Esophagus muscularis mucosa (tissue), 4 donors: ENCODE data around the gene MXRA7. TPM values are rescaled to one million over a fixed set of nuclear protein-coding genes. Genes with fewer than 3 reads are reported as not detected.
"Not testable (repeated sequence)": the region's sequence is repeated elsewhere in the genome, so short reads cannot be mapped to it uniquely, and the experiment has no call there.

Experiments
- DNase-seq: peaks from one replicate; pipeline ENCODE4 v3.0.0-alpha.2; 2017; ENCODE audit errors: extremely low spot score
- H3K27ac ChIP-seq, 4 donors: fragments of 200-600 bp; sonication (generic); replicated peaks in 1 of 4; 1 replicate in 3 of 4; 2 replicates in 1 of 4; pipeline ENCODE4 v1.5.1; 2016 to 2019; ENCODE audit warnings: mild to moderate bottlenecking in 1 of 4
- H3K27me3 ChIP-seq, 4 donors: fragments of 200-600 bp; sonication (generic); one replicate each; pipeline versions ENCODE4 v1.5.1 to v1.6.0; 2016 to 2019
- H3K36me3 ChIP-seq, 4 donors: fragments of 200-600 bp; sonication (generic); one replicate each; pipeline ENCODE4 v1.5.1; 2016 to 2019
- H3K4me1 ChIP-seq, 4 donors: fragments of 200-600 bp; sonication (generic); one replicate each; pipeline ENCODE4 v1.5.1; 2016 to 2019
- H3K4me3 ChIP-seq, 4 donors: fragments of 200-600 bp; sonication (generic); 1 replicate in 2 of 4; 2 replicates in 2 of 4; pipeline ENCODE4 v1.5.1; 2016 to 2019; ENCODE audit warnings: mild to moderate bottlenecking in 4 of 4, moderate library complexity in 1 of 4
- H3K9me3 ChIP-seq, 4 donors: fragments of 200-600 bp; sonication (generic); 1 replicate in 3 of 4; 2 replicates in 1 of 4; pipeline ENCODE4 v1.5.1; 2016 to 2019
- EP300 ChIP-seq: sonication (generic); formaldehyde crosslinking; IDR thresholded peaks from one replicate; pipeline ENCODE4 v1.6.1; 2017; ENCODE audit warnings: antibody characterized with exemption
- POLR2A ChIP-seq: fragments of 450-650 bp; IDR thresholded peaks from one replicate; pipeline ENCODE4 v1.6.1; 2017; ENCODE audit warnings: antibody characterized with exemption, moderate library complexity, mild to moderate bottlenecking, low read depth
- POLR2AphosphoS5 ChIP-seq, 2 donors: sonication (generic); formaldehyde crosslinking; IDR thresholded peaks; one replicate each; pipeline ENCODE4 v1.6.1; 2017; ENCODE audit warnings: antibody characterized with exemption in 2 of 2
- WGBS: methylation state at CpG from one replicate; pipeline ENCODE4 v1.1.5; 2018; 5-methylcytosine and 5-hydroxymethylcytosine counted together
- intact Hi-C: fragments of 100-400 bp; cut with DNase I; formaldehyde crosslinking; loops from one replicate; pipeline ENCODE4 v1.15.1; 2023
- total RNA-seq, 4 donors: library from RNA; depleted of rRNA; stranded (reverse); fragments of >200 nt; gene quantifications; one replicate each; pipeline versions ENCODE4 v1.1.0 to v1.2.1, GENCODE V29; 2016
- TF ChIP-seq, protein P1 (sequence below), 3 experiments: fragments of 200-600 bp in 2 of 3; fragments of 450-650 bp in 1 of 3; sonication (generic) in 2 of 3; IDR thresholded peaks; one replicate each; pipeline ENCODE4 v1.5.1; 2017 to 2019; ENCODE audit warnings: antibody characterized with exemption in 3 of 3, mild to moderate bottlenecking in 2 of 3, moderate library complexity in 1 of 3

The MXRA7 gene
- total RNA-seq, 4 donors from 2014 or later = 405 to 422 (median 411) TPM

DNA sequence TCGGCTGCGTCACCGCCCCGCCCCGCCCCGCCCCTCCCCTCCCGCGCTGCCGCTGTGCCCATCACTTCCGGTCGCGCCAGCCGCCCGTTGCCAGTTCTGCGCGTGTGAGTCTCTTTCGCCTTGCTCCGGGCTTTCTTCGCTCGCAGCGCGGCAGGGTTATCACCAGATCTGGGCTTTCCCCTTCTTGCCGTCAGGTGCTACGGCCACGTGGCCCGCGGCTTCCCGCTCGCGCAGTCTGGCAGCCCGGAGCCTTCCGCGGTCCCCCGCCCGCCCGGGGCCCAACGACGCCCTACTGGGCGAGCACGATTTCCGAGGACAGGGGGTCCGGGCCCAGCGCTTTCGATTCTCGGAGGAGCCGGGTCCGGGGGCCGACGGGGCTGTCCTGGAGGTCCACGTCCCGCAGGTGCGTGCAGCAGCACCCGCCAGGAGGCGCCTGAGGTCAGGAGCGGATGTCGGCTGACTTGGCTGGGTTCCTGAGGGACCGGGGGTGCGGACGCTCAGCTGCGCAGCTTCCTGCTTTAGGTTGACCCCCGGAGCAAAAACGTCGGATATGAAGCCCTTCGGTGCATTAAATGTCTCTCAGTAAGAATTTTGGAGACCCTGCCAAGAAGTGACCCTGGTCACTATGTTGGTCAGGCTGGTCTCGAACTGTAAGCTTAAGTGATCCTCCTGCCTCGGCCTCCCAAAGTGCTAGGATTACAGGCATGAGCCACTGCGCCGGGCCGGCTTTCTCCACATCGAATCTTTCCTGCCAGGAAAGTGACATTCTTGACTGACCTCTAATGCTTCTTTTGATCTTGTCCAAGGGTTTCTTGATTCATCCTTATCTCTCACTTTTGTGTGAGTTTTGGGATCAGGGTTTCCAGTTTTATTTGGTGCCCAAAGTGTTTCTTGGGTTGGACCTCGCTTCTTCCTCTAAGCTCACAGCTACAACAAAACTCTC lies 16.3 kb upstream of the MXRA7 start, which contains the start of gene METTL23:
Gene METTL23 (plus strand): TSS at position 64 of the 943 bp plus-strand sequence. CDS start 2,872 bp downstream, outside the sequence.
- no peak for TF ChIP-seq EP300
- peak; percentile 80 to 93 for TF ChIP-seq POLR2AphosphoS5 (IDR thresholded peaks at IDR 0.05)
- peak; percentile 76 for TF ChIP-seq POLR2A
- TF ChIP-seq, protein P1, sequence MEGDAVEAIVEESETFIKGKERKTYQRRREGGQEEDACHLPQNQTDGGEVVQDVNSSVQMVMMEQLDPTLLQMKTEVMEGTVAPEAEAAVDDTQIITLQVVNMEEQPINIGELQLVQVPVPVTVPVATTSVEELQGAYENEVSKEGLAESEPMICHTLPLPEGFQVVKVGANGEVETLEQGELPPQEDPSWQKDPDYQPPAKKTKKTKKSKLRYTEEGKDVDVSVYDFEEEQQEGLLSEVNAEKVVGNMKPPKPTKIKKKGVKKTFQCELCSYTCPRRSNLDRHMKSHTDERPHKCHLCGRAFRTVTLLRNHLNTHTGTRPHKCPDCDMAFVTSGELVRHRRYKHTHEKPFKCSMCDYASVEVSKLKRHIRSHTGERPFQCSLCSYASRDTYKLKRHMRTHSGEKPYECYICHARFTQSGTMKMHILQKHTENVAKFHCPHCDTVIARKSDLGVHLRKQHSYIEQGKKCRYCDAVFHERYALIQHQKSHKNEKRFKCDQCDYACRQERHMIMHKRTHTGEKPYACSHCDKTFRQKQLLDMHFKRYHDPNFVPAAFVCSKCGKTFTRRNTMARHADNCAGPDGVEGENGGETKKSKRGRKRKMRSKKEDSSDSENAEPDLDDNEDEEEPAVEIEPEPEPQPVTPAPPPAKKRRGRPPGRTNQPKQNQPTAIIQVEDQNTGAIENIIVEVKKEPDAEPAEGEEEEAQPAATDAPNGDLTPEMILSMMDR (IDR thresholded peaks at IDR 0.05) = peak; percentile 72 to 83 (median 78)
- Histone ChIP-seq H3K27ac (peak within 1 kb of the TSS; percentile 98 to 100 (median 100)), H3K36me3 (peaks cover 28 to 55% (median 45%) of the 10 kb centered on the region in 4 donors), H3K4me1 (peaks cover 58 to 84% (median 82%) of the 10 kb centered on the region in 4 donors), H3K9me3 (no peaks in the 10 kb centered on the region), H3K27me3 (no peaks in the 10 kb centered on the region), H3K4me3 (peak within 1 kb of the TSS; percentile 76 to 95 (median 82))
- intact Hi-C loops = no loop called here
- 2% methylated on average over 37 of the region's 71 CpGs for WGBS
- DNase-seq = peak; percentile 94

DNA sequence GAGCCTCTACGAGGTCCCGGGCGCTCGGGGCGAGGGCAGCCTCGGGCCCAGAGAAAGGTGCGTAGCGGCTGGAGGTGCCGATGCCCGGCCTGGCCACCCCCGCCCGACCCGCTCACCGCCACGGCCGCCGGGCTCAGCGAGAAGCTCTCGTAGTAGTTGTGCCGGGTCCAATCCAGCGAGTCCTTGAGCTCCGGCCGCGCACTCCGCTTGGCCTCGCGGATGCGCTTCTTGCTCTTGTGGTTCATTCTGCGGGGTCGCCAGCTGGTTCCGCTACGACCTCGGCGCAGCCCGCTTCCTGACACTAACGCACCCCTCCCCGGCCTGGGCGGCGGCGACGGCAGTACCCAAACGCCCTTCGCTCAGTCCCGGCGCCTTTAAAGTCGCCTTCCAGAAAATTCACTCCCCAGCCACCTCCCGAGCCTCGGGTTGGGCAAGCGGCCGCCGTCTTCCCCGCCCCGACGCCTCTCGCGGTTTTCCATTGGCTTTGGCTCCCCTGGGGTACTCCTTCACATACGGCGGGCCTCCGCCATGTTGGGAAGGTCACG lies 15.5 kb upstream of the MXRA7 start, which contains the start of gene JMJD6:
Gene JMJD6 (minus strand): TSS at position 376 of the 545 bp plus-strand sequence. CDS start 131 bp downstream, at position 245.
- H3K4me1 ChIP-seq = peaks cover 56 to 84% (median 82%) of the 10 kb centered on the region in 4 donors

DNA sequence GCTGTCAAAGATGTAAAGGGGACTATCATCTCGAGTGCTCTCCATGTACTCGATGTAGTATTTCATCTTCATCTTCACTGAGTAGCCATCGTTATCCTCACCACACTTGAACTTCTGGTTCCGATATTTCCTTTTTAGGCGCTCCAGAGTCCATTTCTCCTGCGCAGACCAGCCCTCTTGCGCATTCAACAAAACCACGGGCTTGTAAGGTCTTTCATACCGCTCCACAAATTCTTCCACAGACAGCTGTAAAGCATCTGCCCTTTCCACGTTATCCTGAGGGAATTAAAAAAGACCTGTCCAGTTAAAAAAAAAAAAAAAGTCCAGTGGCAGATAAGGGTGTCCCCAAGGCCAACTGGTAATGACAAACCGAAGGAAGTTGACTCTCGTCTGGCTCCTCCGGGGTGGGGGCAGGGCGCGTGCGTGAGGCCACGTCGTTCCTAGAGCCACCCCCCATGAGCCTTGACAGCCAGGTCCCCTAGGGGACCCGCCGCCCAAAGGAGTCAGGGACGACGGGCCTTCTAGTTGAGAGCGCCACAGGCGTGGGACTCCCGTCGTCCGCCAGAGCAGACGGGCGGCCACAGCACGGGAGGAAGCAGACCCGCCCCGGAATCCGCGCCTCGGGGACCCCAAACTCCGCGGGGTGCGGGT lies 14.9 kb upstream of the MXRA7 start:
- WGBS = 8% methylated on average over 18 of the region's 38 CpGs
- TF ChIP-seq EP300 (no peak), POLR2A (peak; percentile 53), POLR2AphosphoS5 (IDR thresholded peaks at IDR 0.05) (peak; percentile 71 to 77)
- H3K4me1 ChIP-seq = peaks cover 58 to 86% (median 83%) of the 10 kb centered on the region in 4 donors
- H3K9me3 ChIP-seq = no peaks in the 10 kb centered on the region
- peak overlapping the region; percentile 76 to 95 (median 82) for H3K4me3 ChIP-seq
- DNase-seq = peak; percentile 94
- intact Hi-C loops = no loop called here
- no peaks in the 10 kb centered on the region for H3K27me3 ChIP-seq
- H3K27ac ChIP-seq = peak overlapping the region; percentile 98 to 100 (median 100)
- peaks cover 33 to 56% (median 47%) of the 10 kb centered on the region in 4 donors for H3K36me3 ChIP-seq

More for the DNA sequence above, 15.5 kb upstream of the MXRA7 start, which contains the start of gene JMJD6:
- TF ChIP-seq EP300 (no peak), POLR2AphosphoS5 (IDR thresholded peaks at IDR 0.05) (peak; percentile 96 to 98), POLR2A (peak; percentile 96)
- TF ChIP-seq, protein P1 (IDR thresholded peaks at IDR 0.05) = no peak
- intact Hi-C loops = no loop called here
- H3K9me3 ChIP-seq = no peaks in the 10 kb centered on the region
- WGBS = 0% methylated on average over 15 of the region's 60 CpGs
- peak within 1 kb of the TSS; percentile 76 to 95 (median 82) for H3K4me3 ChIP-seq
- peak; percentile 99 for DNase-seq
- peak within 1 kb of the TSS; percentile 98 to 100 (median 100) for H3K27ac ChIP-seq
- H3K27me3 ChIP-seq = no peaks in the 10 kb centered on the region
- peaks cover 31 to 55% (median 46%) of the 10 kb centered on the region in 4 donors for H3K36me3 ChIP-seq

DNA sequence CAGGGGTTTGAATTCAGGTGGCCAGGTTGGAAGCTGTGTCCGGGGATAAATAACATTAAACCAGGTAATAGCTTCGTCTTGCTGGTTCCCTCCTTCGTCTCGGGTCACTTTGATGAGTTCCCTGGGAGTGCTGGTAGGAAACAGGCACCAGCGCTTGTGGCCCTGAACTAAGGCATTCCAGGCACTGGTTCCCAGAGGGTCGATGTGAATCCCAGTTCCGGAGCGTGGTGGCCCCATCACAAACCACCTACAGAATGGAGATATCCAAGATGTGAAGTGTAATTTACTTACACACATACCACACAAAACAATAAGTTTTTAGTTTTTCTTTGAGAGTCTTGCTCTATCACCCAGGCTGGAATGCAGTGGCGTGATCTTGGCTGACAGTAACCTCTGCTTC lies 13.0 kb upstream of the MXRA7 start:
- no peaks in the 10 kb centered on the region for H3K27me3 ChIP-seq
- DNase-seq = no peak
- peaks cover 52 to 62% (median 61%) of the 10 kb centered on the region in 4 donors for H3K36me3 ChIP-seq
- no peak overlapping the region for H3K4me3 ChIP-seq
- H3K27ac ChIP-seq = peak overlapping the region in 2 of 4 donors; percentile 100
- no peak for TF ChIP-seq POLR2A
- TF ChIP-seq POLR2AphosphoS5 (IDR thresholded peaks at IDR 0.05) = no peak
- no peak for TF ChIP-seq EP300
- TF ChIP-seq, protein P1 (IDR thresholded peaks at IDR 0.05) = no peak
- no peaks in the 10 kb centered on the region for H3K9me3 ChIP-seq
- intact Hi-C loops = no loop called here
- WGBS = 89% methylated on average over 9 of the region's 9 CpGs
- H3K4me1 ChIP-seq = peaks cover 54 to 68% (median 67%) of the 10 kb centered on the region in 4 donors

DNA sequence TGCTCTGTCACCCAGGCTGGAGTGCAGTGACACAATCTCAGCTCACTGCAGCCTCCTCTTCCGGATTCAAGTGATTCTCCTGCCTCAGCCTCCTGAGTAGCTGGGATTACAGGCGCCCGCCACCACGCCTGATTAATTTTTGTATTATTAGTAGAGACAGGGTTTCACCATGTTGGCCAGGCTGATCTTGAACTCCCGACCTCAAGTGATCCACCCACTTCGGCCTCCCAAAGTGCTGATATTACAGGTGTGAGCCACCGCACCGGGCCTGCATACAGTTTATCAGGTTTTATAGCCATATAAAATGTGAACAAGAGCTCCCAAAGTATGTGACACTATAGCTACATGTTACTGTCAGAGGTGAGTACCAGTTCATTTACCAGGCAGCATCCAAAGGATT lies 12.2 kb upstream of the MXRA7 start:
- intact Hi-C loops, H3K9me3 ChIP-seq, H3K27me3 ChIP-seq, DNase-seq, H3K4me3 ChIP-seq: not testable (repeated sequence)
- H3K36me3 ChIP-seq = peaks cover 61 to 70% (median 69%) of the 10 kb centered on the region in 4 donors
- peaks cover 52 to 60% (median 58%) of the 10 kb centered on the region in 4 donors for H3K4me1 ChIP-seq
- H3K27ac ChIP-seq = peak overlapping the region in 1 of 4 donors; percentile 34
- 96% methylated on average over 8 of the region's 8 CpGs for whole genome bisulfite sequencing
